Stimulated activated CD4-positive, alpha-beta T cell treated with anti-CD3 and anti-CD28 coated beads, Interleukin-4, amount 100 ng/mL, for 1 hour (primary cell): ENCODE measurements around the gene PELO.

ENCODE experiments used
- DNase-seq: peaks from one replicate; pipeline ENCODE4 v3.0.0-alpha.2; 2020

PELO gene

DNA sequence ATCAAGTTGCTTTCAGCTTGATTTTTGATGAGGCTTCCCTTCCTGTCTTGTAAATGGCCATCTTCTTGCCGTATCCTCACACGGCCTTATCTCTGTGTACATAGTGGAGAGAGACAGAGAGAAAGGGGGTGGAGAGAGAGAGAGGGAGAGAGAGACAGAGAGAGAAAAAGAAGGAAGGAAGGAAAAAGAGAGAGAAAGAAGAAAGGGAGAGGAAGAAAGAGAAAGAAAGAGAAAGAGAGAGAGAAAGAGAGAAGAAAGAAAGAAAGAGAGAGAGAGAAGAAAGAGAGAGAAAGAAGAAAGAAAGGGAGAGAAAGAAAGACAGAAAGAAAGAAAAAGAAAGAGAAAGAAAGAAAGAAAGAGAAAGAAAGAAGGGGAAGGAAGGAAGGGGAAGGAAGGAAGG, 46.6 kb downstream of the PELO start:
- DNase-seq, result no peak

DNA sequence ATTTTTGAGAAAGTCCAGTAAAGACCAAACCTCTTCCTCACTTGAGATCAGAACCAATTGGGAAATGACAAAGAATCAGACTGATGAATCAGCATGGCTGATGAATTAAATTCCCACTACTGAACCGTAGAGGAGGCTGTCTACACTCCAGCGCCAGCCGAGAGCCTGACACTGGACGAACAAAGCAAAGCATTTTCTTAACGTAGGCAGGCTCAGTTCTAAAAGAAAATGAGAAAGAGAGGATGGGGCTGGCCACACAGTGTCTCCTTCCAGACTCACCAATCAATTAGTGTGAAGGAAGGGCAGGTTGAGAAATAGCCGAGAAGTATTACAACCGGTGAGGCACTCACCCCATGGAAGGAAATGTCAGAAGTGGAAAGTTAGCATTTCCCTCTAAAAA, 49.4 kb downstream of the PELO start:
- DNase-seq, result no peak
